22Rv1 (cell line): ENCODE results near the gene SLC19A3.
"Not testable (repeated sequence)": the region's sequence is repeated elsewhere in the genome, so short reads cannot be mapped to it uniquely, and the experiment has no call there.

Experiments
- H3K27ac ChIP-seq: fragments of 450-650 bp; 2 replicates; pipeline ENCODE4 v1.5.1; 2017
- ZFX ChIP-seq: fragments of 450-650 bp; IDR thresholded peaks from 2 replicates; pipeline ENCODE4 v1.6.1; 2017; ENCODE audit warnings: antibody characterized with exemption, borderline replicate concordance
- TF ChIP-seq, protein P1 (sequence below): fragments of 450-650 bp; IDR thresholded peaks from 2 replicates; pipeline ENCODE4 v1.5.1; 2017; ENCODE audit warnings: mild to moderate bottlenecking

The SLC19A3 gene

GRCh38 chr2:227745594-227745993 is 27.8 kb upstream of the SLC19A3 start, which contains the start of gene SCYGR8:
TSS of gene SCYGR8 (plus strand) at chr2:227745894. CDS start at chr2:227745894, 0 bp downstream.
- no peak for TF ChIP-seq ZFX
- TF ChIP-seq, protein P1, sequence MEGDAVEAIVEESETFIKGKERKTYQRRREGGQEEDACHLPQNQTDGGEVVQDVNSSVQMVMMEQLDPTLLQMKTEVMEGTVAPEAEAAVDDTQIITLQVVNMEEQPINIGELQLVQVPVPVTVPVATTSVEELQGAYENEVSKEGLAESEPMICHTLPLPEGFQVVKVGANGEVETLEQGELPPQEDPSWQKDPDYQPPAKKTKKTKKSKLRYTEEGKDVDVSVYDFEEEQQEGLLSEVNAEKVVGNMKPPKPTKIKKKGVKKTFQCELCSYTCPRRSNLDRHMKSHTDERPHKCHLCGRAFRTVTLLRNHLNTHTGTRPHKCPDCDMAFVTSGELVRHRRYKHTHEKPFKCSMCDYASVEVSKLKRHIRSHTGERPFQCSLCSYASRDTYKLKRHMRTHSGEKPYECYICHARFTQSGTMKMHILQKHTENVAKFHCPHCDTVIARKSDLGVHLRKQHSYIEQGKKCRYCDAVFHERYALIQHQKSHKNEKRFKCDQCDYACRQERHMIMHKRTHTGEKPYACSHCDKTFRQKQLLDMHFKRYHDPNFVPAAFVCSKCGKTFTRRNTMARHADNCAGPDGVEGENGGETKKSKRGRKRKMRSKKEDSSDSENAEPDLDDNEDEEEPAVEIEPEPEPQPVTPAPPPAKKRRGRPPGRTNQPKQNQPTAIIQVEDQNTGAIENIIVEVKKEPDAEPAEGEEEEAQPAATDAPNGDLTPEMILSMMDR, result no peak
- H3K27ac ChIP-seq, result no peak within 1 kb of the TSS

- TF ChIP-seq, protein P1, result peak; percentile 79
- H3K27ac ChIP-seq, result not testable (repeated sequence)
Measured at GRCh38 chr2:227740705-227741104, 22.9 kb upstream of the SLC19A3 start.

GRCh38 chr2:227739351-227739750 is 21.5 kb upstream of the SLC19A3 start:
- TF ChIP-seq, protein P1, result no peak
- TF ChIP-seq ZFX, result no peak
- H3K27ac ChIP-seq, result no peak overlapping the region

- no peak within 1 kb of the TSS for H3K27ac ChIP-seq
- no peak for TF ChIP-seq ZFX
- TF ChIP-seq, protein P1, result no peak
Measured at GRCh38 chr2:227728035-227728434, 10.2 kb upstream of the SLC19A3 start, which contains the start of gene SCYGR7. TSS of gene SCYGR7 (plus strand) at chr2:227728335. CDS start at chr2:227728335, 0 bp downstream.

GRCh38 chr2:227724394-227725039 is 6.7 kb upstream of the SLC19A3 start, which contains the start of gene SCYGR6:
TSS of gene SCYGR6 (minus strand) at chr2:227724757. CDS start at chr2:227724757, 0 bp downstream.
- H3K27ac ChIP-seq, result no peak within 1 kb of the TSS
- no peak for TF ChIP-seq ZFX
- TF ChIP-seq, protein P1, result no peak

GRCh38 chr2:227722821-227723220 is 5.0 kb upstream of the SLC19A3 start:
- not testable (repeated sequence) for H3K27ac ChIP-seq

DNA sequence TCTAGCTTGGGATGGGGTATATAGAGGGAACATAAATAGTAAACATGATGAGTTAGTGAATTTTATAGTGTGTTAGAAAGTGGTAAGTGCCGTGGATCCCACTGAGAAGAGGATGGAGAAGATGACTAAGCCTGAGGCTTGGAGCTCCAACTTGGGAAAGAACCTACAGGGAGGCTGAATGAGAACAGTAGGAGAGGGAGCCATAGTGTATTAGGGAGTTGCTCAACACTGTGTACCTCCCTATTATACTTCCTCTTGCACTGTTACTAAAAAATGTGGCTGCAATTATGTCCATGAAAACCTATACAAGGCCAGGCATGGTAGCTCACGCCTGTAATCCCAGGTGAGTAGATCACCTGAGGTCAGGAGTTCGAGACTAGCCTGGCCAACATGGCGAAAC is 2.9 kb upstream of the SLC19A3 start:
- no peak for TF ChIP-seq ZFX
- TF ChIP-seq, protein P1, result no peak
- no peak overlapping the region for H3K27ac ChIP-seq

GRCh38 chr2:227719641-227720040 is 1.8 kb upstream of the SLC19A3 start:
- H3K27ac ChIP-seq, result no peak overlapping the region
- TF ChIP-seq ZFX, result no peak
- TF ChIP-seq, protein P1, result no peak
